CD4-positive, CD25-positive, alpha-beta regulatory T cell (primary cell): ENCODE data around the gene GREM1. TPM values are rescaled to one million over a fixed set of nuclear protein-coding genes. Genes with fewer than 3 reads are reported as not detected.

ENCODE experiments used
- ATAC-seq, 2 donors: fragments of 150-1000 bp; cut with Tn5 transposase; one replicate each; pipeline ENCODE4 v1.10.0; 2021; ENCODE audit warnings: low read depth in 2 of 2, moderate number of reproducible peaks in 2 of 2, moderate library complexity in 1 of 2
- DNase-seq, 3 donors: peaks; one replicate each; pipeline versions ENCODE4 v3.0.0 to v3.0.0-alpha.2; 2012 to 2022; ENCODE audit warnings: mixed read lengths in 1 of 3
- H3K27ac ChIP-seq: one replicate; pipeline ENCODE4 v1.7.0; 2013; ENCODE audit warnings: mild to moderate bottlenecking, low read length; ENCODE audit not compliant: insufficient read depth, poor library complexity, severe bottlenecking
- H3K27me3 ChIP-seq: one replicate; pipeline ENCODE4 v1.7.0; 2013; ENCODE audit warnings: low read length; ENCODE audit not compliant: control insufficient read depth, insufficient read depth
- H3K36me3 ChIP-seq: one replicate; pipeline ENCODE4 v1.7.0; 2013; ENCODE audit warnings: mild to moderate bottlenecking, low read length, moderate library complexity; ENCODE audit not compliant: control insufficient read depth, insufficient read depth
- H3K4me1 ChIP-seq: 2 replicates; pipeline ENCODE4 v1.7.0; 2013; ENCODE audit warnings: mild to moderate bottlenecking, low read length; ENCODE audit not compliant: insufficient read depth, control insufficient read depth, poor library complexity, severe bottlenecking
- H3K4me3 ChIP-seq: one replicate; pipeline ENCODE4 v1.7.0; 2013; ENCODE audit warnings: low read depth, mild to moderate bottlenecking, low read length, moderate library complexity
- H3K9me3 ChIP-seq, 2 experiments: 1 replicate in 1 of 2; 2 replicates in 1 of 2; pipeline ENCODE4 v1.7.0; 2013; ENCODE audit warnings: low read length in 2 of 2, mild to moderate bottlenecking in 1 of 2, moderate library complexity in 1 of 2; ENCODE audit not compliant: control insufficient read depth in 2 of 2
- H3K27ac Mint-ChIP-seq, 3 donors: one replicate each; pipeline ENCODE4 v1.8.0; 2020 to 2022; ENCODE audit warnings: mild to moderate bottlenecking in 3 of 3, mixed read lengths in 3 of 3, moderate library complexity in 2 of 3
- H3K27me3 Mint-ChIP-seq: one replicate; pipeline ENCODE4 v1.8.0; 2022; ENCODE audit warnings: mild to moderate bottlenecking, mixed read lengths
- H3K36me3 Mint-ChIP-seq: one replicate; pipeline ENCODE4 v1.8.0; 2020; ENCODE audit warnings: mixed read lengths
- H3K4me1 Mint-ChIP-seq, 4 donors: one replicate each; pipeline ENCODE4 v1.8.0; 2020 to 2022; ENCODE audit warnings: mixed read lengths in 4 of 4, mild to moderate bottlenecking in 1 of 4
- H3K4me3 Mint-ChIP-seq, 4 donors: one replicate each; pipeline ENCODE4 v1.8.0; 2020 to 2022; ENCODE audit warnings: mild to moderate bottlenecking in 4 of 4, mixed read lengths in 4 of 4, moderate library complexity in 3 of 4
- H3K9me3 Mint-ChIP-seq, 7 donors: one replicate each; pipeline ENCODE4 v1.8.0; 2020 to 2022; ENCODE audit warnings: mixed read lengths in 7 of 7, mild to moderate bottlenecking in 3 of 7, moderate library complexity in 2 of 7
- polyA plus RNA-seq, 4 donors: library from polyadenylated mRNA; unstranded; fragments of 300-500 nt; fragmentation: Illumina TruSeq; gene quantifications; one replicate each; pipeline ENCODE4 v1.2.3, GENCODE V29; 2021
- total RNA-seq: library from RNA; stranded (reverse); gene quantifications from one replicate; pipeline ENCODE4 v1.2.3, GENCODE V29; 2022

Gene GREM1
- total and polyA plus RNA-seq, 5 donors from 2014 or later = not detected

GRCh38 chr15:32676169-32676568 is 41.6 kb upstream of the GREM1 start:
- no peak overlapping the region for H3K27ac Mint-ChIP-seq
- no peaks in the 10 kb centered on the region for H3K4me1 ChIP-seq
- no peaks in the 10 kb centered on the region for H3K27me3 ChIP-seq

GRCh38 chr15:32677238-32677750 is 40.5 kb upstream of the GREM1 start:
- Mint-ChIP-seq H3K27ac (no peak overlapping the region), H3K9me3 (no peaks in the 10 kb centered on the region), H3K27me3 (no peaks in the 10 kb centered on the region), H3K36me3 (no peaks in the 10 kb centered on the region), H3K4me1 (no peaks in the 10 kb centered on the region), H3K4me3 (no peak overlapping the region)
- no peak overlapping the region for H3K27ac ChIP-seq
- H3K4me1 ChIP-seq = no peaks in the 10 kb centered on the region
- DNase-seq (no peak), ATAC-seq (no peak)
- no peaks in the 10 kb centered on the region for H3K9me3 ChIP-seq
- no peak overlapping the region for H3K4me3 ChIP-seq
- no peaks in the 10 kb centered on the region for H3K27me3 ChIP-seq
- no peaks in the 10 kb centered on the region for H3K36me3 ChIP-seq

More at GRCh38 chr15:32676169-32676568, 41.6 kb upstream of the GREM1 start:
- H3K4me3 ChIP-seq = no peak overlapping the region
- no peaks in the 10 kb centered on the region for H3K9me3 Mint-ChIP-seq
- no peaks in the 10 kb centered on the region for H3K36me3 ChIP-seq
- H3K27ac ChIP-seq = no peak overlapping the region
- ATAC-seq (no peak), DNase-seq (no peak)
- H3K36me3 Mint-ChIP-seq = no peaks in the 10 kb centered on the region
- no peaks in the 10 kb centered on the region for H3K9me3 ChIP-seq
- H3K4me1 Mint-ChIP-seq = no peaks in the 10 kb centered on the region
- no peak overlapping the region for H3K4me3 Mint-ChIP-seq
- no peaks in the 10 kb centered on the region for H3K27me3 Mint-ChIP-seq

- Histone ChIP-seq H3K27ac (no peak overlapping the region), H3K4me1 (no peaks in the 10 kb centered on the region), H3K27me3 (no peaks in the 10 kb centered on the region), H3K9me3 (no peaks in the 10 kb centered on the region), H3K36me3 (no peaks in the 10 kb centered on the region), H3K4me3 (no peak overlapping the region)
- no peaks in the 10 kb centered on the region for H3K36me3 Mint-ChIP-seq
- no peak overlapping the region for H3K4me3 Mint-ChIP-seq
- ATAC-seq (no peak), DNase-seq (no peak)
- no peak overlapping the region for H3K27ac Mint-ChIP-seq
- no peaks in the 10 kb centered on the region for H3K9me3 Mint-ChIP-seq
- no peaks in the 10 kb centered on the region for H3K27me3 Mint-ChIP-seq
- peaks cover 0 to 4% (median 1%) of the 10 kb centered on the region in 4 donors for H3K4me1 Mint-ChIP-seq
Measured at GRCh38 chr15:32679298-32679690, 38.5 kb upstream of the GREM1 start.

- no peaks in the 10 kb centered on the region for H3K36me3 ChIP-seq
Measured at GRCh38 chr15:32682569-32682968, 35.2 kb upstream of the GREM1 start.

GRCh38 chr15:32682977-32683630 is 34.7 kb upstream of the GREM1 start:
- no peaks in the 10 kb centered on the region for H3K9me3 ChIP-seq
- H3K4me3 ChIP-seq = no peak overlapping the region
- H3K27me3 ChIP-seq = no peaks in the 10 kb centered on the region
- DNase-seq = no peak
- H3K9me3 Mint-ChIP-seq = no peaks in the 10 kb centered on the region
- no peaks in the 10 kb centered on the region for H3K36me3 Mint-ChIP-seq
- H3K4me1 Mint-ChIP-seq = peaks cover 0 to 6% (median 1%) of the 10 kb centered on the region in 4 donors
- H3K36me3 ChIP-seq = no peaks in the 10 kb centered on the region
- H3K27ac Mint-ChIP-seq = no peak overlapping the region
- H3K4me1 ChIP-seq = no peaks in the 10 kb centered on the region
- no peak overlapping the region for H3K27ac ChIP-seq
- H3K27me3 Mint-ChIP-seq = no peaks in the 10 kb centered on the region
- no peak for ATAC-seq
- no peak overlapping the region for H3K4me3 Mint-ChIP-seq

More at GRCh38 chr15:32682569-32682968, 35.2 kb upstream of the GREM1 start:
- no peaks in the 10 kb centered on the region for H3K27me3 Mint-ChIP-seq
- Histone ChIP-seq H3K9me3 (no peaks in the 10 kb centered on the region), H3K4me3 (no peak overlapping the region), H3K27ac (no peak overlapping the region), H3K27me3 (no peaks in the 10 kb centered on the region), H3K4me1 (no peaks in the 10 kb centered on the region)
- peaks cover 0 to 6% (median 1%) of the 10 kb centered on the region in 4 donors for H3K4me1 Mint-ChIP-seq
- ATAC-seq (no peak), DNase-seq (no peak)
- no peak overlapping the region for H3K4me3 Mint-ChIP-seq
- no peak overlapping the region for H3K27ac Mint-ChIP-seq
- no peaks in the 10 kb centered on the region for H3K9me3 Mint-ChIP-seq
- H3K36me3 Mint-ChIP-seq = no peaks in the 10 kb centered on the region

GRCh38 chr15:32683906-32684584 is 33.8 kb upstream of the GREM1 start:
- H3K9me3 ChIP-seq = no peaks in the 10 kb centered on the region
- H3K36me3 ChIP-seq = no peaks in the 10 kb centered on the region
- Mint-ChIP-seq H3K36me3 (no peaks in the 10 kb centered on the region), H3K9me3 (no peaks in the 10 kb centered on the region), H3K4me3 (no peak overlapping the region), H3K27ac (no peak overlapping the region), H3K4me1 (peaks cover 0 to 6% (median 1%) of the 10 kb centered on the region in 4 donors), H3K27me3 (no peaks in the 10 kb centered on the region)
- no peaks in the 10 kb centered on the region for H3K27me3 ChIP-seq
- no peak overlapping the region for H3K4me3 ChIP-seq
- H3K4me1 ChIP-seq = no peaks in the 10 kb centered on the region
- ATAC-seq (no peak), DNase-seq (peak in 1 of 3 donors; percentile 4)
- H3K27ac ChIP-seq = no peak overlapping the region

- H3K27me3 Mint-ChIP-seq = no peaks in the 10 kb centered on the region
- H3K4me3 Mint-ChIP-seq = no peak overlapping the region
- no peaks in the 10 kb centered on the region for H3K9me3 ChIP-seq
- H3K36me3 Mint-ChIP-seq = no peaks in the 10 kb centered on the region
- ATAC-seq (no peak), DNase-seq (no peak)
- H3K27ac ChIP-seq = no peak overlapping the region
- no peaks in the 10 kb centered on the region for H3K27me3 ChIP-seq
- H3K36me3 ChIP-seq = no peaks in the 10 kb centered on the region
- H3K4me3 ChIP-seq = no peak overlapping the region
- H3K9me3 Mint-ChIP-seq = no peaks in the 10 kb centered on the region
- no peaks in the 10 kb centered on the region for H3K4me1 ChIP-seq
- peaks cover 0 to 6% (median 1%) of the 10 kb centered on the region in 4 donors for H3K4me1 Mint-ChIP-seq
- no peak overlapping the region for H3K27ac Mint-ChIP-seq
Measured at GRCh38 chr15:32685576-32685975, 32.2 kb upstream of the GREM1 start.
